Measurements from ENCODE around the gene SRP9. TPM values are rescaled to one million over a fixed set of nuclear protein-coding genes. Genes with fewer than 3 reads are reported as not detected.

Gene SRP9
- total and polyA plus RNA-seq, 10 donors, result 145 to 269 (median 169) TPM

- 44 to 73% (median 67%) methylated on average over 8 of the region's 8 CpGs for WGBS, 5 donors
- Histone ChIP-seq H3K27ac (peak overlapping the region; percentile 42 to 76 (median 60)), H3K4me1 (peaks cover 23 to 89% (median 61%) of the 10 kb centered on the region in 6 donors), H3K36me3 (no peaks in the 10 kb centered on the region), H3K9me3 (no peaks in the 10 kb centered on the region), H3K27me3 (replicated peaks in 1 of 7) (no peaks in the 10 kb centered on the region), H3K4me3 (no peak overlapping the region)
- DNase-seq, result no peak
- TF ChIP-seq POLR2AphosphoS5 (IDR thresholded peaks at IDR 0.05) (no peak), CTCF (IDR thresholded peaks at IDR 0.05 in 8 of 11, conservative IDR thresholded peaks at IDR 0.05 in 3 of 11) (no peak), POLR2A (IDR thresholded peaks at IDR 0.05) (no peak)
- intact Hi-C loops (cut with DNase I; ENCODE audit: low total_unique reads), result loop anchor here (10.0 kb wide), 1 partner anchor 112 kb away; the partner anchor contains the start of gene ENAH
Measured at GRCh38 chr1:225766967-225767633, 10.5 kb upstream of the SRP9 start.

GRCh38 chr1:225767634-225768540, 9.7 kb upstream of the SRP9 start:
- DNase-seq, result peak; percentile 79
- Histone ChIP-seq H3K9me3 (no peaks in the 10 kb centered on the region), H3K27ac (peak overlapping the region; percentile 42 to 76 (median 60)), H3K4me3 (no peak overlapping the region), H3K36me3 (no peaks in the 10 kb centered on the region), H3K27me3 (replicated peaks in 1 of 7) (no peaks in the 10 kb centered on the region), H3K4me1 (peaks cover 25 to 90% (median 65%) of the 10 kb centered on the region in 6 donors)
- TF ChIP-seq POLR2AphosphoS5 (IDR thresholded peaks at IDR 0.05) (peak; percentile 53 to 75 (median 66)), CTCF (IDR thresholded peaks at IDR 0.05 in 8 of 11, conservative IDR thresholded peaks at IDR 0.05 in 3 of 11) (no peak), POLR2A (IDR thresholded peaks at IDR 0.05) (no peak)
- WGBS, 5 donors, result 65 to 70% (median 66%) methylated on average over 12 to 17 of the region's 17 CpGs
- intact Hi-C loops (cut with DNase I; ENCODE audit: low total_unique reads), result loop anchor here (10.0 kb wide), 1 partner anchor 113 kb away; the partner anchor contains the start of gene ENAH

GRCh38 chr1:225768662-225769426, 8.8 kb upstream of the SRP9 start:
- TF ChIP-seq POLR2AphosphoS5 (IDR thresholded peaks at IDR 0.05) (no peak), CTCF (IDR thresholded peaks at IDR 0.05 in 8 of 11, conservative IDR thresholded peaks at IDR 0.05 in 3 of 11) (no peak), POLR2A (IDR thresholded peaks at IDR 0.05) (no peak)
- no peak overlapping the region for H3K4me3 ChIP-seq
- peak overlapping the region in 4 of 8 donors; percentile 45 to 75 (median 64) for H3K27ac ChIP-seq
- H3K4me1 ChIP-seq, result peaks cover 20 to 89% (median 65%) of the 10 kb centered on the region in 6 donors
- intact Hi-C loops (cut with DNase I; ENCODE audit: low total_unique reads), result loop anchor here (10.0 kb wide), 1 partner anchor 114 kb away; the partner anchor contains the start of gene ENAH
- no peaks in the 10 kb centered on the region for H3K27me3 ChIP-seq (replicated peaks in 1 of 7)
- peak; percentile 20 for DNase-seq
- H3K9me3 ChIP-seq, result no peaks in the 10 kb centered on the region
- no peaks in the 10 kb centered on the region for H3K36me3 ChIP-seq
- WGBS, 5 donors, result 82 to 87% (median 84%) methylated on average over 9 of the region's 9 CpGs

Measured in spleen (tissue), 11 donors.